Testis (tissue), 2 donors: ENCODE results near the gene SHANK2.

ENCODE experiments used
- CTCF ChIP-seq, 3 experiments: fragments of 450-650 bp in 2 of 3; fragments of 200-600 bp in 1 of 3; sonication (generic) in 1 of 3; IDR thresholded peaks; one replicate each; pipeline ENCODE4 v1.5.1; 2016 to 2019; ENCODE audit warnings: antibody characterized with exemption in 3 of 3, mild to moderate bottlenecking in 2 of 3, moderate library complexity in 1 of 3
- POLR2A ChIP-seq: fragments of 450-650 bp; IDR thresholded peaks from one replicate; pipeline ENCODE4 v1.6.1; 2017; ENCODE audit warnings: antibody characterized with exemption, mild to moderate bottlenecking, moderate library complexity

GRCh38 chr11:71255800-71256479 is 3.6 kb upstream of the SHANK2 start:
- no peak for TF ChIP-seq CTCF (IDR thresholded peaks at IDR 0.05)
- no peak for TF ChIP-seq POLR2A
